ENCODE data around the gene TFAM. TPM values are rescaled to one million over a fixed set of nuclear protein-coding genes. Genes with fewer than 3 reads are reported as not detected.

TFAM gene
- total and polyA plus RNA-seq, 2 of the 8 experiments (the other 6 are each of a cell fraction or from before 2014, with no cell fraction given): 29.3 to 97.3 TPM

DNA sequence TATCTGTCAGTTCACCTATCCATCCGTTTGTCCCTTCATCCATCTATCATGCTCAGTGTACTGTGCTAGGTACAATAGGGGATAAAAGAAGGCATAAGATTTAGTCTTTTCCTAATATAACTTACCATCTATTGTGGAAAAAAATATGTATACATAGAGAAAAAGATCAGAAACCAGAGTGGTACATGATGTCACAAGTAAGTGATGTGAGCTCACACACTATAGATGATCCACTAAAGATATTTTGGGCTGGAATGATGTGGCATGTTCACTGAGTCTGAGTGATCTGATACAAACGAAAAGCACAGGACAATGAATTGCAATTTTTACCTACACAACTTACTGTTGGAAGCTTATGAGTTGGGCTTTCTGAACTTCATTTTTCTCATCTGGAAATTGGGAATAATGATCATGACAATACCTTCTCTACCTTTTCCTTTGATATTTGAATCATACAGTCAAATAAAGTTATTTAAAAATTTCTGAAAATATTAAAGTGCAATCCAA, 2.7 kb upstream of the TFAM start:
- Histone ChIP-seq H3K79me2 (ENCODE audit: control insufficient read depth in 1 of 2, insufficient read depth in 2 of 2, low read length in 2 of 2) (peaks cover 5 to 21% of the 10 kb centered on the region in 2 experiments; a peak in 3 of 4 replicates), H2BK120ac (replicated peaks; ENCODE audit: low read depth, low read length) (no peak overlapping the region), H4K8ac (ENCODE audit: extremely low read depth, insufficient read depth, low read length) (no peak overlapping the region), H2BK20ac (ENCODE audit: low read length) (no peak overlapping the region), H3K79me1 (ENCODE audit: low read depth, low read length) (no peaks in the 10 kb centered on the region; the same call in 1 of the 2 replicates), H3K4me3 (ENCODE audit: extremely low read depth in 1 of 4, insufficient read depth in 2 of 4, low read depth in 3 of 4, low read length in 4 of 4) (no peak overlapping the region), H2BK12ac (ENCODE audit: low read depth, low read length) (no peak overlapping the region), H3K23ac (ENCODE audit: insufficient read length) (no peak overlapping the region), H3K14ac (ENCODE audit: insufficient read length) (no peak overlapping the region), H3K27me3 (replicated peaks in 1 of 4; ENCODE audit: control insufficient read depth in 3 of 4, extremely low read depth in 1 of 4, insufficient read depth in 3 of 4, low read length in 3 of 4) (no peaks in the 10 kb centered on the region), H2BK15ac (ENCODE audit: low read length) (no peak overlapping the region), H3K23me2 (ENCODE audit: low read depth, low read length) (0 out of 2 replicates have a peak, but pooled peaks cover 4% of the 10 kb centered on the region), H3K9ac (replicated peaks in 1 of 4; ENCODE audit: extremely low read depth in 1 of 4, low read depth in 3 of 4, low read length in 3 of 4) (no peak overlapping the region), H3K4me2 (ENCODE audit: insufficient read depth in 1 of 2, low read depth in 2 of 2, low read length in 2 of 2) (no peak overlapping the region), H3K27ac (ENCODE audit: low read depth, low read length) (no peak overlapping the region), H4K5ac (ENCODE audit: insufficient read length, low read depth, low read length) (no peak overlapping the region), H4K20me1 (replicated peaks in 1 of 2; ENCODE audit: control insufficient read depth in 1 of 2, insufficient read depth in 2 of 2, low read length in 2 of 2) (peaks cover 0 to 2% of the 10 kb centered on the region in 2 experiments), H4K91ac (replicated peaks; ENCODE audit: insufficient read length, low read length) (no peak overlapping the region), H2AK5ac (ENCODE audit: low read depth, low read length) (no peak overlapping the region), H3K56ac (replicated peaks; ENCODE audit: insufficient read length, low read depth, low read length) (no peak overlapping the region), H3K9me3 (ENCODE audit: insufficient read depth in 2 of 2, low read depth in 1 of 2, low read length in 1 of 2) (no peaks in the 10 kb centered on the region), H3K18ac (ENCODE audit: extremely low read depth, low read length) (no peak overlapping the region), H2AFZ (ENCODE audit: low read length) (no peak overlapping the region), H3K4ac (replicated peaks; ENCODE audit: insufficient read length, low read depth, low read length) (no peak overlapping the region), H2BK5ac (ENCODE audit: low read depth, low read length) (no peak overlapping the region), H3K4me1 (replicated peaks in 1 of 4; ENCODE audit: control insufficient read depth in 3 of 4, insufficient read depth in 4 of 4, low read length in 3 of 4) (peaks cover 0 to 4% (median 1%) of the 10 kb centered on the region in 4 experiments; a peak in 3 of 7 replicates), H3K36me3 (ENCODE audit: control insufficient read depth in 2 of 4, insufficient read depth in 4 of 4, low read length in 3 of 4) (peaks cover 0 to 6% (median 0%) of the 10 kb centered on the region in 4 experiments; a peak in 1 of 8 replicates)
- ChIA-PET POLR2A (ENCODE audit: partially characterized antibody) (no interaction called here), CTCF (ENCODE audit: partially characterized antibody) (interaction anchor here (1.2 to 5.4 kb wide), 2 partner anchors 77 to 82 kb away, joined by 3 to 36 read pairs; no protein-coding TSS in a partner anchor)
- DNase-seq (ENCODE audit: low read depth in 1 of 2, low spot score in 2 of 2) (no peak), FAIRE-seq (no peak)
- WGBS, 2 experiments (ENCODE audit: extremely low coverage in 1 of 2, insufficient coverage in 1 of 2, insufficient read length in 1 of 2, insufficient replicate concordance in 2 of 2, low coverage in 1 of 2, low lambda C conversion rate in 2 of 2, missing lambda C conversion rate in 1 of 2): 87% methylated on average over 2 of the region's 2 CpGs; no CpG with 5 or more reads in 1 of the 2 experiments

All from H1 (cell line).